K562 (cell line): ENCODE results near the gene GGNBP2. TPM values are rescaled to one million over a fixed set of nuclear protein-coding genes. Genes with fewer than 3 reads are reported as not detected.

ENCODE experiments used
- CBX1 ChIP-seq: sonication (generic); IDR thresholded peaks from 2 replicates; pipeline ENCODE4 v1.6.1; 2016; ENCODE audit warnings: antibody characterized with exemption, low read depth, mild to moderate bottlenecking
- CTBP1 ChIP-seq: fragments of 450-650 bp; IDR thresholded peaks from 2 replicates; pipeline ENCODE4 v1.6.1; 2016; ENCODE audit warnings: borderline replicate concordance
- E2F8 ChIP-seq: fragments of 450-650 bp; IDR thresholded peaks from 2 replicates; pipeline ENCODE4 v1.7.1; 2018; ENCODE audit warnings: mild to moderate bottlenecking, low read depth; ENCODE audit not compliant: partially characterized antibody
- ZBTB40 ChIP-seq, 2 experiments: fragments of 450-650 bp in 1 of 2; sonication (generic) in 1 of 2; formaldehyde crosslinking in 1 of 2; IDR thresholded peaks; 2 replicates each; pipeline versions ENCODE4 v1.7.1 to v1.9.0; 2016 to 2022; ENCODE audit warnings: inconsistent platforms in 1 of 2, mild to moderate bottlenecking in 1 of 2, missing genetic modification reagents in 1 of 2
- ZBTB43 ChIP-seq: sonication (generic); formaldehyde crosslinking; IDR thresholded peaks from 2 replicates; pipeline ENCODE4 v1.8.0; 2023; ENCODE audit warnings: mild to moderate bottlenecking, missing genetic modification reagents
- polyA plus RNA-seq, 8 experiments: library from polyadenylated mRNA; depleted of rRNA in 4 of 8; stranded (reverse) in 5 of 8; unstranded in 3 of 8; fragments of >200 nt; fragmentation: Nextera tagmentation in 2 of 8; fragmentation: Illumina TruSeq in 1 of 8; extraction: Ambion mirVana in 2 of 8; extraction: Trizol in 1 of 8; gene quantifications; 2 replicates each; pipeline versions ENCODE4 v1.2.1 to v1.2.3, GENCODE V29; 2011 to 2014; ENCODE audit warnings: inconsistent platforms in 1 of 8, missing spikeins in 1 of 8
- total RNA-seq, 7 experiments: library from RNA; depleted of rRNA in 6 of 7; stranded (reverse); fragments of >200 nt in 6 of 7; fragmentation: Illumina TruSeq in 2 of 7; extraction: Trizol in 2 of 7; gene quantifications; 2 replicates each; pipeline versions ENCODE4 v1.2.1 to v1.2.3, GENCODE V29; 2011 to 2021; ENCODE audit warnings: low replicate concordance in 1 of 7
- TF ChIP-seq, protein P1 (sequence below): fragments of 250-450 bp; sonication (Bioruptor Pico); IDR thresholded peaks from 2 replicates; pipeline ENCODE4 v1.8.0; 2022; ENCODE audit warnings: moderate library complexity, mild to moderate bottlenecking, inconsistent platforms
- TF ChIP-seq, protein P2 (sequence below): fragments of 450-650 bp; formaldehyde crosslinking; IDR thresholded peaks from 2 replicates; pipeline ENCODE4 v1.4.0; 2022; ENCODE audit warnings: mild to moderate bottlenecking, moderate library complexity

The GGNBP2 gene
- total and polyA plus RNA-seq, 9 of the 15 experiments (the other 6 are each of a cell fraction or from before 2014, with no cell fraction given) = 35.7 to 96.6 (median 64.1) TPM

GRCh38 chr17:36590082-36590481, 45.4 kb downstream of the GGNBP2 start (continued):
- TF ChIP-seq, protein P1, sequence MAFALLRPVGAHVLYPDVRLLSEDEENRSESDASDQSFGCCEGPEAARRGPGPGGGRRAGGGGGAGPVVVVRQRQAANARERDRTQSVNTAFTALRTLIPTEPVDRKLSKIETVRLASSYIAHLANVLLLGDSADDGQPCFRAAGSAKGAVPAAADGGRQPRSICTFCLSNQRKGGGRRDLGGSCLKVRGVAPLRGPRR (CRISPR knock-in tag) = no peak
- TF ChIP-seq CBX1 = no peak
- no peak for TF ChIP-seq ZBTB40 (IDR thresholded peaks at IDR 0.05)
- TF ChIP-seq ZBTB40 (CRISPR knock-in tag; IDR thresholded peaks at IDR 0.05) = no peak
- no peak for TF ChIP-seq E2F8
- TF ChIP-seq ZBTB43 (CRISPR knock-in tag) = no peak
- 0 out of 2 replicates have a peak, but pooled peaks have one; percentile 12 for TF ChIP-seq CTBP1
- TF ChIP-seq, protein P2, sequence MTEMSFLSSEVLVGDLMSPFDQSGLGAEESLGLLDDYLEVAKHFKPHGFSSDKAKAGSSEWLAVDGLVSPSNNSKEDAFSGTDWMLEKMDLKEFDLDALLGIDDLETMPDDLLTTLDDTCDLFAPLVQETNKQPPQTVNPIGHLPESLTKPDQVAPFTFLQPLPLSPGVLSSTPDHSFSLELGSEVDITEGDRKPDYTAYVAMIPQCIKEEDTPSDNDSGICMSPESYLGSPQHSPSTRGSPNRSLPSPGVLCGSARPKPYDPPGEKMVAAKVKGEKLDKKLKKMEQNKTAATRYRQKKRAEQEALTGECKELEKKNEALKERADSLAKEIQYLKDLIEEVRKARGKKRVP (CRISPR knock-in tag) = no peak
